Activated CD8-positive, alpha-beta memory T cell treated with anti-CD3 and anti-CD28 coated beads, Interleukin-2, amount 50 U/mL, for 48 hours (primary cell): ENCODE measurements around the gene VAMP3.
"Not testable (repeated sequence)": the region's sequence is repeated elsewhere in the genome, so short reads cannot be mapped to it uniquely, and the experiment has no call there.

Experiments
- DNase-seq: peaks from one replicate; pipeline ENCODE4 v3.0.0-alpha.2; 2020

Gene VAMP3

GRCh38 chr1:7769673-7770412, 1.3 kb upstream of the VAMP3 start:
- DNase-seq: no peak

GRCh38 chr1:7770669-7770996, 463 bp upstream of the VAMP3 start:
- DNase-seq: no peak

GRCh38 chr1:7771823-7772299, 765 bp downstream of the VAMP3 start:
- no peak for DNase-seq

- no peak for DNase-seq
Measured at GRCh38 chr1:7777591-7777990, 6.5 kb downstream of the VAMP3 start.

GRCh38 chr1:7778133-7778628, 7.1 kb downstream of the VAMP3 start:
- DNase-seq: no peak

- DNase-seq: no peak
Measured at GRCh38 chr1:7780976-7781375, 9.9 kb downstream of the VAMP3 start.

- DNase-seq: no peak
Measured at GRCh38 chr1:7781501-7781900, 10.4 kb downstream of the VAMP3 start.

GRCh38 chr1:7781923-7782495, 10.9 kb downstream of the VAMP3 start:
- no peak for DNase-seq

GRCh38 chr1:7783178-7783711, 12.1 kb downstream of the VAMP3 start:
- peak; percentile 68 for DNase-seq

GRCh38 chr1:7783826-7784491, 12.9 kb downstream of the VAMP3 start, which contains the start of gene PER3:
Gene PER3 (plus strand): TSS chr1:7784291. CDS start chr1:7784878, 587 bp downstream.
- DNase-seq: peak; percentile 91

GRCh38 chr1:7784492-7785071, 13.5 kb downstream of the VAMP3 start:
- DNase-seq: peak; percentile 57

- DNase-seq: no peak
Measured at GRCh38 chr1:7785108-7785507, 14.0 kb downstream of the VAMP3 start.

GRCh38 chr1:7786795-7787194, 15.7 kb downstream of the VAMP3 start:
- no peak for DNase-seq

- no peak for DNase-seq
Measured at GRCh38 chr1:7789828-7790227, 18.7 kb downstream of the VAMP3 start.

- not testable (repeated sequence) for DNase-seq
Measured at GRCh38 chr1:7791027-7791426, 19.9 kb downstream of the VAMP3 start.

- no peak for DNase-seq
Measured at GRCh38 chr1:7795406-7795805, 24.3 kb downstream of the VAMP3 start.

GRCh38 chr1:7805460-7805859, 34.4 kb downstream of the VAMP3 start:
- no peak for DNase-seq

- no peak for DNase-seq
Measured at GRCh38 chr1:7808253-7808844, 37.3 kb downstream of the VAMP3 start.

GRCh38 chr1:7809742-7810141, 38.6 kb downstream of the VAMP3 start:
- DNase-seq: no peak

GRCh38 chr1:7810395-7810794, 39.3 kb downstream of the VAMP3 start:
- peak; percentile 55 for DNase-seq

GRCh38 chr1:7811476-7811875, 40.4 kb downstream of the VAMP3 start:
- no peak for DNase-seq

- DNase-seq: no peak
Measured at GRCh38 chr1:7813677-7814373, 42.7 kb downstream of the VAMP3 start.
